Erythroblast (primary cell): Measurements from ENCODE around the gene CCDC102A.
A peak's percentile ranks its signal among the peaks of the same experiment; 100 is the strongest.
"Not testable (repeated sequence)": the region's sequence is repeated elsewhere in the genome, so short reads cannot be mapped to it uniquely, and the experiment has no call there.

Source experiments
- DNase-seq, 2 experiments: peaks; one replicate each; lab custom pipeline; 2025; lab: John Stamatoyannopoulos, UW
- GATA1 ChIP-seq: IDR thresholded peaks from 2 replicates; pipeline ENCODE4 v1.6.1; 2011; ENCODE audit warnings: low read depth, mild to moderate bottlenecking, control low read depth, low read length, moderate library complexity
- POLR2A ChIP-seq: IDR thresholded peaks from 2 replicates; pipeline ENCODE4 v1.6.1; 2011; ENCODE audit warnings: mild to moderate bottlenecking, low read length

Gene CCDC102A

DNA sequence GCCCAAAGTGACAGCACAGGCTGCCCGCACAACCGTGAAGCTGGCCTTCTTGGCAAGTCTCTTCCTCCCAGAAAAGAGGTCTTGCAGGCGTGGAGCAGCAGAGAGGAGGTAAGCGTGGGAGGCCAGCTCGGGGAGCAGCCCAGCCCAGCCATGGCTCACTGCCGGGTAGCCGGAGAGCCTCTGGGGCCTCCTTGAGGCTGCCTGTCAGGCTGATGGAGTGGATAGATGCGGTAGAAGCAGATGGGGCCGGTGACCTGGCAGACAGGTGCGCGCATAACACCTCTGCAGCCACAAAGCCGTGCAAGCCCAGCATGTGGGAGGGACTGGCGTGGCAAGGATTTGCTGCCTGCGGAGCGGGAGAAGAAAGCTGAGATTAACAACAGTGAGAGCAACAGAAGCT lies 33.0 kb downstream of the CCDC102A start:
- DNase-seq: no peak
- TF ChIP-seq GATA1 (no peak), POLR2A (no peak)

DNA sequence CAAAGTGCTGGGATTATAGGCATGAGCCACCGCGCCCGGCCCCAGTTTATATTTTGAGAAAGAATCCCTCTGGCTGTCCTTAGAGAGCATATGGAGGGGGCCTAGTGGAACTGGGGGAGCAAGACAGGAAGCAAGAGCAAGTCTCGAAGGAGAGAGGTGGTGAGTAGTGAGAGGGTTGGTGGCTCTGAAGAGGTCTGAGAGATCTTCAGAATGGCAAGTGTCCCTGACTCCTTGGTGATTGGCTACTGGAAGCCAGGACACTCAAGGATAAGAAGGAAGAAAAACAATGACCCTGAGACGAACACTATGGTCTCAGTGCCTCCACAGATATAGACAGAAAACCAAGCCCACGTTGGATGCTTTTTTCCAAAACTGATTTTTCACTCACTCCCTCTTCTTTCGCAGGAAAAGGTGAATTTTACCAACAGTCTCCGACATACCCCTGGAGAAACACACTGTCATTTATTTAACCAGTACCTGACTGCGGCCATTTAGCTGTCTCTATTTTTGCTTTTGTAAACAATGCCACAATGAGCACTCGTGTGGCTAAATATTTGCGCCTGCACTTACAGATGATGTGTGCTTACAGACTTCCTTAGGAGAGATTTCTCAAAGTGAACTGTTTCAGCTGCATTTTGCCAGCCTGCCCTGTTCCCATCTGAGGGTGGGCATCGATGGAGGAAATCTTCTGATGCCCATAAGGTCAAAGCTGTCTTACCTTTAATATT lies 34.2 kb downstream of the CCDC102A start:
- no peak for DNase-seq
- TF ChIP-seq GATA1 (no peak), POLR2A (no peak)

DNA sequence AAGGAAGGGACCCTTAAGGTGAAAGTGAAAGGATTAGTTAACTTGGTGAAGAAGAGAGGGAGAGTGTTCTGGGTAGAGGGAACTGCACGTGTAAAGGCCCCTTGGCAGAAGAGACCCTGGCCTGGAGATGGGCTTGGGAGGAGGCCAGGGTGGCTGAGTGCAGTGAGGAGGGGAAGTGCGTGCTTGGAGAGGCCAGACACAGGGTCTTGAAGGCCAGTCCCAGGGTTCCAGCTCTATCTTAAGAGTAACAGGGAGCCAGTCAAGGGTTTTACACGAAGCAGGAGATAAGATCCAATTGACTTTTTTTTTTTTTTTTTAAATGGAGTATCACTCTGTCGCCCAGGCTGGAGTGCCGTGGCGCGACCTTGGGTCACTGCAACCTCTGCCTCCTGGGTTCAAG lies 34.9 kb downstream of the CCDC102A start:
- DNase-seq: no peak

DNA sequence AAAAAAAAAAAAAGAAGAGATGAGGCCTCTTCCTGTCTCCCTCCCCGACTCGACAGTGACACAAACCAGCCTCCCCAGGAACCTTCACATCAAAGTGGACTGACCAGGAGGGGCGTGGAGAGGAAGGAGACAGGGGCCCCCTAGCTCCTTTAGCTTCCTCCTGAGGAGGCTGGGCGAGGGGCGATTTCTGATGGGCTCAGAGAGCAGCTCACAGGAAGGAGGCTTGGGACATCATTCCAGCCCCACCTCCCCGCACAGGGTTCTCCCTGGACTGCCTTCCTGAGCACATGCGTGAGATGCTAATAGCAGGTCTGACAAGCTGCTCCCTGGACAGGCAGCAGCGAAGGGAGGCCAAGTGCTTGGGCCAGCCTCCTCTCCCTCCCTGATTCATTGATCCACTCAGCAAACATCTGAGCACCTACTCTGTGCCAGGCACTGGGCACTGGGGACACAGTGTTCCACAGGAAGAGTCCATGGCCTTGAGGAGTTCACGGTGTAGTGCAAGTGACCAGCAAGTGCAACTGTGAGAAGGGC lies 35.7 kb downstream of the CCDC102A start:
- TF ChIP-seq POLR2A (no peak), GATA1 (no peak)
- no peak for DNase-seq

More for the DNA sequence above, 34.9 kb downstream of the CCDC102A start:
- TF ChIP-seq POLR2A (no peak), GATA1 (no peak)

DNA sequence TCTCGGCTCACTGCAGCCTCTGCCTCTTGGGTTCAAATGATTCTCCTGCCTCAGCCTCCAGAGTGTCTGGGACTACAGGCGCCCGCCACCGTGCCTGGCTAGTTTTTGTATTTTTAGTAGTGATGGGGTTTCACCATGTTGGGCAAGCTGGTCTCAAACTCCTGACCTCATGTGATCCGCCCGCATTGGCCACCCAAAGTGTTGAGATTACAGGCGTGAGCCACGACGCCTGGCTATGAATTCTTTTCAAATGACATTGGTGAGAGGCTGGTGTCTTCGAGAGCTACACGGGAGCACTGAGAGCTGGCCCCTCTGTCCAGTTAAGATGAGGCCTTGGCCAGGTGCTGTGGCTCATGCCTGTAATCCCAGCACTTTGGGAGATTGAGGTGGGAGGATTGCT lies 36.4 kb downstream of the CCDC102A start:
- DNase-seq: not testable (repeated sequence)

DNA sequence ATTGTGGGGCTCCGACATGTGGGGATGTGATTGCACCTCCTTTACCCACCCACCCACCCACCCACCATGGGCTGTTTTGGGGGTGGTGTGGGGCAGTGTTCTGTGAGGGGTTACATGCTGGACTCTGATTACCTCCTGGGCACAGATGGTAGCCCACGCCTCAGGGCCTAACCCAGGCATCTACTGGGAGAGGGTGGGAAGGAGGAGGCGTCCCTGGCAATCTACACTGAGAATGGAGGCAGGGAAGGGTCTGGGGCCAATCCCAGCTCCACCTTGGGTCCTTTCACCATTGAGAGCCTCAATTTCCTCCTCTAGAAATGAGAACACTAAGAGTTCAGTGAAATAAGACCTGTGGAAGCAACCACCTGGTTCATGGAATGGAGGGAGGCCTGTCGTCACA lies 38.3 kb downstream of the CCDC102A start:
- DNase-seq: no peak
- TF ChIP-seq POLR2A (no peak), GATA1 (no peak)

DNA sequence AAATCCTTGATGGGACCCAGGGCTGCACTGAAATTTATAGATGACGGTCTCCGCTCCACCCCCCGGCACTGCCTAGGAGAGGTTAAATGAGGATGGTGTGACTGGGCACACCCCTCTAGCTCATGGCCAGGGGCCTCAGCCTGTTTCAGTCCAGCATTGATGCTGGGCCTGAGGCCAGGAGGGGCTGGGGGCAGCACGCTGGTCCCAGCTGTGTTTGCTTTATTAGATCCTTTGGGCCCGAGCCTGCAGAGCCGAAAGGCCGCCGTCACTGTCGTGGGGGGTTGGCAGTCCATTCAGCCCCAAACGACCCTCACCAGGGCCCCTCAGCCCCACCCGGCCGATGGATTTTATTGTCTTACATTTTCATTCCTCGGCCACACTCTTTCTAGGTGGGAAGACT lies 39.2 kb downstream of the CCDC102A start:
- no peak for DNase-seq
- no peak for TF ChIP-seq POLR2A

DNA sequence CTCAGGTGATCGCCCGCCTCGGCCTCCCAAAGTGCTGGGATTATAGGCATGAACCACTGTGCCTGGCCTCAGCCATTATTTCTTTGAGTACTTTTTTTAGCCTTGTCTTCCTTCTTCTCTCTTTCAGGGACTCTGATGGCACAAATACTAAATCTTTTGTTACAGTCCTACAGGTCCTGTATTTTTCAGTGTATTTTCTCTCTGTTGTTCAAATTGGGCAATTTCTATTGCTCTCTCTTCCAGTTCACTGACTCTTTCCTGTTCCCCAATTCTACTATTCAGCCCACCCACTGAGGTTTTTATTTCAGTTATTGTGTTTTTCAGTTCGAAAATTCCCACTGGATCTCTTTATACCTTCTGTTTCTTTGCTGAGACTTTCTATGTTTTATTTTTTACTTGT lies 42.6 kb downstream of the CCDC102A start:
- no peak for DNase-seq
- TF ChIP-seq POLR2A (no peak), GATA1 (no peak)

DNA sequence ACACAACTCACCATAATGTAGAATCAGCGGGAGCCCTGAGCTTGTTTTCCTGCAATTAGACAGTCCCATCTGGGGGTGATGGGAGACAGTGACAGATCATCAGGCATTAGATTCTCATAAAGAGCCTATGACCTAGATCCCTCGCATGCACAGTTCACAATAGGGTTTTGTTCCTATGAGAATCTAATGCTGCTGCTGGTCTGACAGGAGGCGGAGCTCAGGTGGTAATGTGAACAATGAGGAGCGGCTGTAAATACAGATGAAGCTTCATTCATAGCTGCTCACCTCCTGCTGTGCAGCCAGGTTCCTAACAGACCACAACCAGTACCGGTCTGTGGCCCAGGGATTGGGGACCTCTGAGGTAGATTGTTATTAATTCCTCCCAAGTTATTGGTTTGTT lies 47.1 kb downstream of the CCDC102A start:
- TF ChIP-seq GATA1 (no peak), POLR2A (no peak)
- no peak for DNase-seq

DNA sequence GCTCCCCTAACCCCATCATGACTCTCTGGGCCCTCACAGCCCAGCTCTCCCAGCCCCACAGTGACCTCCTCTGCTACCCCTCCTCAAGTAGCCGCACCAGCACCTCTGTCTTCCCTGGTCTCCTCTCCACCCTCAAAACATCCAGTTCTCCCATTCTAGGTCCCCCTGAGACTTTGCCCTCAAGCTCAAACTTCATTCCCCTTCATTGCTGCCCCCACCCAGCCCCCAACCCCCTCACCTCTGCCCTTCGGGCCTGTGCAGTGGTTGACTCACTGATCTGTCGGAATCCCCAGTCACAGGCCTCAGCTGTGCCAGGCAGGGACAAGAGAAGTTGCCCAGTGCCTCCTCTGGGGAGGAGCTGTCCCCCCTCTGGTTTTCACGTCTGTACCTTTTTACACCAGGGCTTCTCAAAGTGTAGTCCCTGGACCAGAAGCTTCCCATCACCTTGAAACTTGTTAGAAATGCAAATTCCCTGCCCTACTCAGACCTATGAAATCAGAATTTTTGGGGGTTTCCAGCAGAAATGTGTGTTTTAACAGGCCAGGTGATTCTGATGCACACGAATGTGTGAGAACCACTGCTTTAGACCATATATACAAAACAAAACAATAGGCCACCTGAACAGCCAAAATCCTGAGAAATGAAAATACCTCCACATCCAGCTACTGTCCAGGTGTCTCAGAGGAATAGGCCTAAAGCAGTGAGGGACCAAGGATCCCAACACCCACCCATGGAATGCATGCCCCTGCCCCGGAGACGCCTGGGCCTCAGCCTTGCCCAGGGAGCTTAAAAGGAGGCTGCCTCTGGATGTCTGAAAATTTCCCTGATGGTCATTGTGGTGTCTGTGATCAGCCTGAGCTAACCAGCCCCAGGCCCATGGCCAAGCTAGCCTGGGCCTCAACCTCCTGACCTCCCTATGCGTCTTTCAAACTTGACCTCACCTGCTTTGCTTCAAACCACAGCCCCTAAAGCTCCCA lies 49.2 kb downstream of the CCDC102A start:
- TF ChIP-seq GATA1 (no peak), POLR2A (no peak)

DNA sequence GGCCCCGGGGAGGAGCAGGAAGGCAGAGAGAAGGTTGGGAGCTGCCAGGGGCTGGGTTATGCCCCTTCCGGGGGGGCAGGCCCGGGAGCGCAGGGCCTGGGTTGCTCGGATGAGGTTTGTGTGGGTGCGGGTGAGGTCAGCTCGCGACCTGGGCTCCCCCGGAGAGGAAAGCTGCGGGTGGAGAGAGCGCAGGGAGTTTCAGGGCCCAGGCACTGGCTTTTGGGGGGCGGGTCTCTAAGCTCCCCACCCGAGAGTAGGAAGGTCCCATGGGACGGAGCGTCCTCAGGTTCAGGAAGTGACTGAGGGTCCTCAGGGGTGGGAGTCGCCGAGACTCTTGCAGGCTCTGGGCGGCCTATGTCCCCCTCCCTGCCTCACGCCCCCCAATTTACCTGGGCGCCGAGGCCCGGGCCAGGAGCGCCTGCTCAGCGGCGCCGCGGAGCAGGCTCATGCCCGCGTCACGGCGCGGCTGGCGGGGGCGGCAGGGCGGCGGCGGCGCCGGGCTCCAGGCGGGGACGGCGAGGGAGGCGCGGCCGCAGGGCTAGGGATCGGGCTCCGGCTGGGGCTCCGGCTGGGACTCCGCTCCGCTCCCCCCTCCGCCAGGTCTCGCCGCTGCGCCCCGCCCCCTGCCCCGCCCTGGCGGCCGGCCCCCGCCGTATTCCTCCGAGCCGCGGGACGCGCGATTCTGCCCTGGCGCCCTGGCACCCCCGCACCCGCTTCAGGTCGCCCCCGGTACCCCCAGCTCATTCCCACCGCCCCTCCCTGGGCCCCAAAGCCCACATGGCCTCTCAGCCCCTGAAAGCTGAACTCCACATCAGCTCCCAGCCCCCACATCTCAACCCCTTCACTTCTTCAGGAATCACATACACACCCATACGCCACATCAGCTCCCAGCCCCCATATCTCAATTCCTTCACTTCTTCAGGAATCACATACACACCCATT lies 50.2 kb downstream of the CCDC102A start, which contains the start of gene DOK4:
Gene DOK4, minus strand, starts transcription at position 578 of the 942 bp plus-strand sequence. CDS start 6,986 bp downstream, outside the sequence.
- peak; percentile 77 to 89 for DNase-seq
- TF ChIP-seq GATA1 (no peak), POLR2A (no peak)

More for the DNA sequence above, 49.2 kb downstream of the CCDC102A start:
- no peak for DNase-seq

DNA sequence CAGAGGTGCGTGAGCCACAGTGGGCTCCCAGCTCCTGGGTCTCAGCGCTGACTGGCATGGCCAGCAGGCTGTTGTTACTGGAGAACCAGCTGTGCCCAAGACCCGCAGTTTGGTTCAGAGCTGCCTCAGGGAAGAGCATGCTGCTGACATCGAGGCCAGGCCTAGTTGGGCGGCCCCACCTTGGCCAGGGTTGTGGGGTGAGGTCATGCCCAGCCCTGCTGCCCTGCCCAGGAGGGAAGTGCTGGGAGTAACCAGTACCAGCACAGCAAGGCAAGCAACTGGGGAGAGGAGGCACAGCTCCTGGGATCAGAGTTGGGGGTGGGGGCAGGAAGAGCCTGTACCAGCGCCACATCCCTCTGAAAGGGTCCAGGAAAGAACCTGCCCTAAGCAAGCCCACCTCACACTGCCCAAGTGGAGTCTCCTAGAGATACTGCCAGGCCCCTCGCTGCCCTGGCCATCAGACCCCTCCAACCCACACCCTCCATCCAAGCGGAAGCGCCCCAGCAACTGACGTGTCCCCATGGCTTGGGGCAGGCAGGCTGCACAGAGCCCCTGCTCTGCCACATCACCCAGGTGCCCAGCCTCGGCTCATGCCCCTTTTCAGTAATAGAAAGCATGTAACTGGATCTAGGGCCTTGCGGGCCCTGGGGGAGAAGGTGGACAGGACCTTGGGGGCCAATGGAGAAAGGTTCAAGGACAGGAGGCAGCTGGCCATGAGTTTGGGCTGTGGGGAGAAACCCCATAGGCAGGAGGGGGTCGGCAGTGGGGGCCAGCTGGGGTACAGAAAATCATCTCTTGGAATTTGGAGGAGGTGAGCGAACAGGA lies 51.1 kb downstream of the CCDC102A start:
- no peak for DNase-seq
- TF ChIP-seq POLR2A (no peak), GATA1 (no peak)

DNA sequence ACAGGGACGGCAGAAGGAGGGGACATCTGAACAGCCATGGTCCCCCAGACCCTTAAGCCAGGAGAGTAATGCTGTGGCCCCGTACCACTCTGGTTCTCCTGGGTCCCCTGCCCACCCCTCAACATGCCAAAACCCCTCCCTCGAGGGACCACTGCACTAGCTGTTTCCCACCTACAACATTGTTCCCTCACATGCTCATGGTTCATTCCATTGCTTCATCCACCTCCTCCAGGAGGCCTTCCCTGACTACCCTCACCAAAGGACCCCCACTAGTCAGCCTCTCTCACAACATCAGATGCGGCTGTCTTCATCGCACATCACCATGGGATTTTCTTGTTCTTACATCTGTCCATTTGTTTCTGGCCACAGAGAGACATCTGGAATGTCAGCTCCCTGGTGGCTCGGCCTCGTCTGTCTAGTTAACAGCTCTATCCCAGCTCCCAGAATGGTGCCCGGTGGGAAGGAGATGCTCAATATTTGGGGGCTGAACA lies 51.8 kb downstream of the CCDC102A start:
- TF ChIP-seq POLR2A (no peak), GATA1 (no peak)
- DNase-seq: no peak
